PC-9 (cell line): ENCODE results near the gene ARHGAP33. TPM values are rescaled to one million over a fixed set of nuclear protein-coding genes. Genes with fewer than 3 reads are reported as not detected.
A peak's percentile ranks its signal among the peaks of the same experiment; 100 is the strongest.

Source experiments
- BruUV-seq: library from RNA; stranded (reverse); fragments of 400-500 nt; replicated peaks from 2 replicates; lab custom pipeline; 2021; lab: Mats Ljungman, UMichigan
- CTCF ChIA-PET: fragments of 300-600 bp; sonication (Branson Sonifier 250); formaldehyde crosslinking; loops from one replicate; lab custom pipeline; 2022; ENCODE audit warnings: antibody characterized with exemption; lab: Charles Lee
- POLR2A ChIA-PET: fragments of 300-600 bp; sonication (Branson Sonifier 250); formaldehyde crosslinking; loops from one replicate; lab custom pipeline; 2022; ENCODE audit warnings: antibody characterized with exemption; ENCODE audit not compliant: unreplicated experiment; lab: Charles Lee
- DNase-seq, 2 experiments: peaks; one replicate each; pipeline versions ENCODE4 v3.0.0 to v3.0.0-alpha.2; 2015 to 2022; ENCODE audit warnings: mixed read lengths in 1 of 2
- H2AFZ ChIP-seq: fragments of 200-600 bp; sonication (generic); 2 replicates; pipeline ENCODE4 v1.8.1; 2017; ENCODE audit warnings: antibody characterized with exemption
- H3F3A ChIP-seq: fragments of 200-600 bp; sonication (generic); 2 replicates; pipeline ENCODE4 v1.8.1; 2017; ENCODE audit warnings: antibody characterized with exemption, mild to moderate bottlenecking, low read depth; ENCODE audit not compliant: insufficient read depth
- H3K27ac ChIP-seq: fragments of 200-600 bp; sonication (generic); 2 replicates; pipeline ENCODE4 v1.6.1; 2016; ENCODE audit warnings: mixed run types
- H3K27me3 ChIP-seq: fragments of 200-600 bp; sonication (generic); 2 replicates; pipeline ENCODE4 v1.6.1; 2016; ENCODE audit warnings: low read depth, mixed run types; ENCODE audit not compliant: insufficient read depth
- H3K36me3 ChIP-seq: fragments of 200-600 bp; sonication (generic); 2 replicates; pipeline ENCODE4 v1.6.1; 2016; ENCODE audit warnings: low read depth, mixed run types
- H3K4me1 ChIP-seq: fragments of 200-600 bp; sonication (generic); replicated peaks from 2 replicates; pipeline ENCODE4 v1.6.1; 2016; ENCODE audit warnings: mixed run types; ENCODE audit not compliant: insufficient read depth
- H3K4me2 ChIP-seq: fragments of 200-600 bp; sonication (generic); 2 replicates; pipeline ENCODE4 v1.6.1; 2017; ENCODE audit warnings: mixed run types
- H3K4me3 ChIP-seq: fragments of 200-600 bp; sonication (generic); 2 replicates; pipeline ENCODE4 v1.6.1; 2016; ENCODE audit warnings: mixed run types
- H3K79me2 ChIP-seq: fragments of 200-600 bp; sonication (generic); 2 replicates; pipeline ENCODE4 v1.6.1; 2017; ENCODE audit warnings: low read depth, mixed run types
- H3K9me2 ChIP-seq: fragments of 200-600 bp; sonication (generic); 2 replicates; pipeline ENCODE4 v1.8.1; 2017; ENCODE audit warnings: mild to moderate bottlenecking; ENCODE audit not compliant: insufficient read depth
- H3K9me3 ChIP-seq: fragments of 200-600 bp; sonication (generic); 2 replicates; pipeline ENCODE4 v1.8.1; 2016; ENCODE audit warnings: low read depth; ENCODE audit not compliant: insufficient read depth
- H4K20me1 ChIP-seq: fragments of 200-600 bp; sonication (generic); 2 replicates; pipeline ENCODE4 v1.8.1; 2017; ENCODE audit not compliant: insufficient read depth
- EZH2 ChIP-seq: fragments of 200-600 bp; sonication (generic); IDR thresholded peaks from 2 replicates; pipeline ENCODE4 v1.8.0; 2017; ENCODE audit warnings: antibody characterized with exemption, low read depth
- intact Hi-C: fragments of 100-400 bp; cut with micrococcal nuclease; formaldehyde crosslinking; loops from one replicate; pipeline ENCODE4 v1.10.0; 2022; ENCODE audit not compliant: unreplicated experiment
- total RNA-seq: library from RNA; stranded (reverse); gene quantifications from 2 replicates; pipeline ENCODE4 v1.2.3, GENCODE V29; 2021
- TF ChIP-seq, protein P1 (sequence below): fragments of 200-600 bp; sonication (generic); conservative IDR thresholded peaks from 2 replicates; pipeline ENCODE4 v1.6.1; 2017; ENCODE audit warnings: mixed run types, antibody characterized with exemption, mild to moderate bottlenecking, moderate library complexity

ARHGAP33 gene
- total RNA-seq, 1 experiment from 2014 or later = 21.3 TPM

DNA sequence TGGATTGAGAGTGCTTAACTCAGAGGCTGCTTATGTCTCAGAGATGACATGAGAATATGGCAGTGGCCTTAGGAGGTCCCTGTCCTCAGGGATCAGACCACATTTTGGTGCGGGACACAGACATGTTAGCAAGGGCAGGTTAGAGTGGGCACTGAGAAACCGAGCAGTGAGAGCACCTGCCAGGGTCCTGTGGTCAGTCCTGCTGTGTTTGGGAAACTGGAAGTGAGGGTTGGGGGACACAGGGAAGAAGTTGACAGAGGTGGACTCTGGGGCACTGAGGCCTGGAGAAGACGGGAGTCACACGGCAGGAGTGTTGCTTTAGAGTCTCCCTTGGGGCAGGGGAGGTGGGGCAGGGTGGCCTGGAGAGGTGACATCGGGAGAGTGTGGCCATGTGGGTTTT, 40.5 kb upstream of the ARHGAP33 start:
- POLR2A ChIA-PET = no interaction called here
- H3K27me3 ChIP-seq = no peaks in the 10 kb centered on the region

DNA sequence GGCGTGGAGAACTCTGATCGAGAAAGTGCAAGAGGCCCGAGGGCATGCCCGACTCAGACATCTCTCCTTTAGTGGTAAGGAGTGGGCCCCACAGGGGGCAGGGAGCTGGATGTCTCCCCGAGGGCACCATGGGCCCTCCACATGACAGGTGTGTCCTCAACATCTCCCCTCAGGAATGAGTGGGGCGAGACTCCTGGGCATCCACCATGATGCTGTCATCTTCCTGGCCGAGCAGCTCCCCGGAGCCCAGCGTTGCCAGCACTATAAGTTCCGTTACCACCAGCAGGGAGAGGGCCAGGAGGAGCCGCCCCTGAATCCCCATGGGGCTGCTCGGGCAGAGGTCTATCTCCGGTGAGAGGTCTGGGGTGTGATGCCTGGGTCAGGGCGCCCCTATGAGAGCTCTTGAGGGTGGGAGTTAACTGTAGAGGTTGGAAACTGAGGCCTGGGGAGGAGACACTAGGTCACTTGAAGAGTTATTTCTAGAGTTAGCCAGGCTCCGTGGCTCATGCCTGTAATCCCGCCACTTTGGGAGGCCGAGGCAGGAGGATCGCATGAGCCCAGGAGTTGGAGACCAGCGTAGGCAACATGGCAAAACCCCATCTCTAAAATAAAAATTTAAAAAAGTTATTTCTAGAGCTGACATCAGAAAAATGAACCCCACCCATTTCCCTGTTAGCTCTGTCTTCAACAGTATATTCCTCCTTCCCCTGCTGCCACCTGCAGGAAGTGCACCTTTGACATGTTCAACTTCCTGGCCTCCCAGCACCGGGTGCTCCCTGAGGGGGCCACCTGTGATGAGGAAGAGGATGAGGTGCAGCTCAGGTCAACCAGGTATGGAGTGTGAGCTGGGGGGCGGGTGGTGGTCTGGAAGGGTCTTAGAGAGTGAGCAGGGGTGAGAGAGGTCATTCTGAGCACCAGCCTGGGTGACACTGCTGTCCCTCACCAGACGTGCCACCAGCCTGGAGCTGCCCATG, 38.2 kb upstream of the ARHGAP33 start:
- intact Hi-C loops = no loop called here
- H3K27ac ChIP-seq = no peak overlapping the region
- H3K36me3 ChIP-seq = no peaks in the 10 kb centered on the region
- no peak for DNase-seq
- TF ChIP-seq, protein P1, sequence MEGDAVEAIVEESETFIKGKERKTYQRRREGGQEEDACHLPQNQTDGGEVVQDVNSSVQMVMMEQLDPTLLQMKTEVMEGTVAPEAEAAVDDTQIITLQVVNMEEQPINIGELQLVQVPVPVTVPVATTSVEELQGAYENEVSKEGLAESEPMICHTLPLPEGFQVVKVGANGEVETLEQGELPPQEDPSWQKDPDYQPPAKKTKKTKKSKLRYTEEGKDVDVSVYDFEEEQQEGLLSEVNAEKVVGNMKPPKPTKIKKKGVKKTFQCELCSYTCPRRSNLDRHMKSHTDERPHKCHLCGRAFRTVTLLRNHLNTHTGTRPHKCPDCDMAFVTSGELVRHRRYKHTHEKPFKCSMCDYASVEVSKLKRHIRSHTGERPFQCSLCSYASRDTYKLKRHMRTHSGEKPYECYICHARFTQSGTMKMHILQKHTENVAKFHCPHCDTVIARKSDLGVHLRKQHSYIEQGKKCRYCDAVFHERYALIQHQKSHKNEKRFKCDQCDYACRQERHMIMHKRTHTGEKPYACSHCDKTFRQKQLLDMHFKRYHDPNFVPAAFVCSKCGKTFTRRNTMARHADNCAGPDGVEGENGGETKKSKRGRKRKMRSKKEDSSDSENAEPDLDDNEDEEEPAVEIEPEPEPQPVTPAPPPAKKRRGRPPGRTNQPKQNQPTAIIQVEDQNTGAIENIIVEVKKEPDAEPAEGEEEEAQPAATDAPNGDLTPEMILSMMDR = peak; percentile 47; the same call in 1 of the 2 replicates
- TF ChIP-seq EZH2 = no peak
- 0 out of 2 replicates have a peak, but pooled peaks cover 5% of the 10 kb centered on the region for H3K4me1 ChIP-seq
- H2AFZ ChIP-seq = no peak overlapping the region
- no peak overlapping the region for H3K4me3 ChIP-seq
- no TSS peak for BruUV-seq
- H4K20me1 ChIP-seq = no peaks in the 10 kb centered on the region
- CTCF ChIA-PET = no interaction called here
- no peaks in the 10 kb centered on the region for H3K27me3 ChIP-seq
- H3K79me2 ChIP-seq = no peaks in the 10 kb centered on the region
- H3K9me3 ChIP-seq = no peaks in the 10 kb centered on the region
- peaks cover 16% of the 10 kb centered on the region; the same call in 1 of the 2 replicates for H3F3A ChIP-seq
- no peak overlapping the region for H3K4me2 ChIP-seq
- POLR2A ChIA-PET = interaction anchor here (0.6 kb wide), 1 partner anchor 72 kb away, joined by 6 read pairs; no protein-coding TSS in a partner anchor
- no peaks in the 10 kb centered on the region for H3K9me2 ChIP-seq

More for the DNA sequence above, 40.5 kb upstream of the ARHGAP33 start:
- no peaks in the 10 kb centered on the region for H3K9me3 ChIP-seq
- no peaks in the 10 kb centered on the region for H3K9me2 ChIP-seq
- H3F3A ChIP-seq = peaks cover 13% of the 10 kb centered on the region; the same call in 1 of the 2 replicates
- H2AFZ ChIP-seq = no peak overlapping the region
- no peaks in the 10 kb centered on the region for H3K4me1 ChIP-seq
- H3K79me2 ChIP-seq = no peaks in the 10 kb centered on the region
- no peak overlapping the region for H3K4me3 ChIP-seq
- no peak for DNase-seq
- no peak overlapping the region for H3K27ac ChIP-seq
- H3K4me2 ChIP-seq = no peak overlapping the region
- no TSS peak for BruUV-seq
- CTCF ChIA-PET = no interaction called here
- intact Hi-C loops = no loop called here
- no peaks in the 10 kb centered on the region for H4K20me1 ChIP-seq
- no peaks in the 10 kb centered on the region for H3K36me3 ChIP-seq
- TF ChIP-seq, protein P1 = no peak
- TF ChIP-seq EZH2 = no peak

DNA sequence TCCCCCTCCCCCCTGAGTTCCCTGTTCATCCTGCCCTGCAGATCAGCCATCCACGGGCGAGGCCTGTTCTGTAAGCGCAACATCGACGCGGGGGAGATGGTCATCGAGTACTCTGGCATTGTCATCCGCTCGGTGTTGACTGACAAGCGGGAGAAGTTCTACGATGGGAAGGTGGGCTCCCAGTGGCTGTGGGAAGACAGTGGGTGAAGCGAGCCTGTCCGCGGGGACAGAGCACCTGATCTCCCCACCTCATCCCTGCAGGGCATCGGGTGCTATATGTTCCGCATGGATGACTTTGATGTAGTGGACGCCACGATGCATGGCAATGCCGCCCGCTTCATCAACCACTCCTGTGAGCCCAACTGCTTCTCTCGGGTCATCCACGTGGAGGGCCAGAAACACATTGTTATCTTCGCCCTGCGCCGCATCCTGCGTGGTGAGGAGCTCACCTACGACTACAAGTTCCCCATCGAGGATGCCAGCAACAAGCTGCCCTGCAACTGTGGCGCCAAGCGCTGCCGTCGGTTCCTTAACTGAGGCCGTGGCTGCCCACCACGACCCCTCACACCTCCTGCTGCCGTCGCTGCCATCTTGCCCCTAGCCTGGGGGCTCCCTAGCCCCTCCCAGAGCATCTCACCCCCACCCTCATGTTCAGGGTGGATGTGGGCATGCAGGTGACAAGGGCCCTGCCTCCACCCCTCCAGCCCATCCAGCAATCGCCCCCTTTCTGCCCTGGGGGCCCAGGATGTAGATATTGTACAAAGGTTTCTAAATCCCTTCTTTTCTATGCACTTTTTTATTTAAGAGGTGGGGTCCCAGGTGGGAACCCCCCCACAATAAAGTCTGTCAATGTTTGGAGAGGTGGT, 37.1 kb upstream of the ARHGAP33 start:
- Histone ChIP-seq H3K27me3 (no peaks in the 10 kb centered on the region), H2AFZ (no peak overlapping the region), H4K20me1 (no peaks in the 10 kb centered on the region), H3K4me3 (no peak overlapping the region), H3K9me3 (no peaks in the 10 kb centered on the region), H3K79me2 (no peaks in the 10 kb centered on the region), H3K27ac (no peak overlapping the region), H3K36me3 (no peaks in the 10 kb centered on the region), H3K4me2 (no peak overlapping the region), H3K9me2 (no peaks in the 10 kb centered on the region), H3K4me1 (0 out of 2 replicates have a peak, but pooled peaks cover 5% of the 10 kb centered on the region), H3F3A (peaks cover 16% of the 10 kb centered on the region; the same call in 1 of the 2 replicates)
- CTCF ChIA-PET = interaction anchor here (0.5 kb wide), 1 partner anchor 46 kb away, joined by 9 read pairs; no protein-coding TSS in a partner anchor
- intact Hi-C loops = no loop called here
- TF ChIP-seq, protein P1 = no peak
- no peak for TF ChIP-seq EZH2
- POLR2A ChIA-PET = no interaction called here
- no TSS peak for BruUV-seq
- DNase-seq = no peak
